ENCODE results near the gene UBE2E2.

The UBE2E2 gene

DNA sequence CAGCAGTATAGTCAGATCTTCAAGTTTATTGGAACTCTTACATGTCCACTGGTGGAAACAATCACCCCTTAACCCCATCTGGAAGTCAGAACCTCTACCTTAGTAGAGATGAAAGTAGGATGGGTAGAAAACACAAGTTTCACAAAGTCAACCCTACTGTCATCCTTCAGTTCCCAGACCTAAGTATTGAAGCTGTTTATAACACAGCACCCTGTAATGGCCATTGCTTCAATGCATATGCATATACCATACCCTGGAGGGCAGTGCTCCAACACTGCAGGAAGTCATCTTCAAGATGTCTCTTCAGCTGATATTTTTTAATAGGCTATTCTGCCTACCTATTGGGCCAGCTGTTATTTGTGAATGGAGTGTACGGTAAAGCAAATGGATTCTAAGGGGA lies 241.3 kb downstream of the UBE2E2 start:
- H3K27ac ChIP-seq (ENCODE audit: low read depth, low read length), result no peak overlapping the region
- peaks cover 19% of the 10 kb centered on the region for H3K4me1 ChIP-seq (ENCODE audit: insufficient read depth, low read length)
- no peak overlapping the region for H3K9ac ChIP-seq (ENCODE audit: low read depth, low read length)
- H3K9me3 ChIP-seq (ENCODE audit: insufficient read depth, low read depth, low read length), result no peaks in the 10 kb centered on the region
- 96% methylated on average over 1 of the region's 1 CpG for WGBS
- no peak overlapping the region for H3K4me3 ChIP-seq (ENCODE audit: low read length)
- H3K36me3 ChIP-seq (ENCODE audit: insufficient read depth, low read length), result no peaks in the 10 kb centered on the region
- H3K27me3 ChIP-seq (ENCODE audit: insufficient read depth, low read length), result no peaks in the 10 kb centered on the region

DNA sequence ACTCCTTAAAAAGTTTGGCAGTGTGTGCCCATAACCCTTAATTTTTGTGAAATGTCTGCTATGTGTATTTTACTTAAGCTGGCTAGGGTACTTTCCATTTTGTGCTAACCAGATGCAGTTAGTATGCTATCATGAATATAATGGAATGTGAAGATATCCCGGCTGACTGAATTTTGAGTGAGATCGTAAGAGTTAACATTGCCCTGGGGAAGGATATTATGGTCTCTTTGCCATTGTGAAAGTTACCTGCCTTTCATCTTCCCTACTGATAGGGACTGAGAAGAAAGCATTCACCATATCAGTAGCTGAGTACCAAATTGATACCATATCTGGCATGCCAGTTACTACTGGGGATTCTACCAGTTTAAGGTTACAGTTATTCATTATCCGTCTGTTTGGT lies 243.2 kb downstream of the UBE2E2 start:
- H3K4me1 ChIP-seq (ENCODE audit: insufficient read depth, low read length), result peaks cover 19% of the 10 kb centered on the region
- no peaks in the 10 kb centered on the region for H3K27me3 ChIP-seq (ENCODE audit: insufficient read depth, low read length)
- no peaks in the 10 kb centered on the region for H3K9me3 ChIP-seq (ENCODE audit: insufficient read depth, low read depth, low read length)
- 83% methylated on average over 3 of the region's 3 CpGs for WGBS
- no peak overlapping the region for H3K9ac ChIP-seq (ENCODE audit: low read depth, low read length)
- H3K27ac ChIP-seq (ENCODE audit: low read depth, low read length), result no peak overlapping the region
- no peak overlapping the region for H3K4me3 ChIP-seq (ENCODE audit: low read length)
- H3K36me3 ChIP-seq (ENCODE audit: insufficient read depth, low read length), result no peaks in the 10 kb centered on the region

DNA sequence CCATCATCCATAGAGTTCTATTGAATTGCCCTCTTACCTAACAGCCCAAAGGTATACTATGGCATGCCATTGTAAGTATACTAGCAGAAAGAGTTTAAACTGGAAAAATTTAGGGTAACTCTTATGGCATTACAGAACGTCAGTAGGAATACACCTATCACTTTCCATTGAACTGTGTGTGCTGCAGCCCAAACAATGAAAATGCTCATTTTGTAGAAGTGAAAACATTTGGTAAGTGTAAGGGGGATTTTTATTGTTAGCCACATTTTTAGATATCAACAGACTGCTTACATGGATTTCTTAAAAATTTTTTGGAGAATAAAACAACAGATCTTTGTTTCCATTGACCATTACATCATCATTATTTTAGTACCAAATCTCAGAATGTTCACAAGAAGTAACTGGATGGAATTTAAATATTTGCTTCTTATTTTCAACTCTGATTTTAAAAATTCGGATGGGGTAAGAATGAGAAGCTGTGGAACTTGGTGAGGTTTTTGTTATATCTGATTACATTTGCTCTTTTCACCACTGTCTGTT lies 245.9 kb downstream of the UBE2E2 start:
- H3K4me1 ChIP-seq (ENCODE audit: insufficient read depth, low read length), result peaks cover 3% of the 10 kb centered on the region; the same call in 1 of the 2 replicates
- H3K27me3 ChIP-seq (ENCODE audit: insufficient read depth, low read length), result no peaks in the 10 kb centered on the region
- H3K27ac ChIP-seq (ENCODE audit: low read depth, low read length), result no peak overlapping the region
- H3K36me3 ChIP-seq (ENCODE audit: insufficient read depth, low read length), result no peaks in the 10 kb centered on the region
- WGBS, result 100% methylated on average over 1 of the region's 2 CpGs
- no peaks in the 10 kb centered on the region for H3K9me3 ChIP-seq (ENCODE audit: insufficient read depth, low read depth, low read length)
- H3K4me3 ChIP-seq (ENCODE audit: low read length), result no peak overlapping the region
- H3K9ac ChIP-seq (ENCODE audit: low read depth, low read length), result no peak overlapping the region

DNA sequence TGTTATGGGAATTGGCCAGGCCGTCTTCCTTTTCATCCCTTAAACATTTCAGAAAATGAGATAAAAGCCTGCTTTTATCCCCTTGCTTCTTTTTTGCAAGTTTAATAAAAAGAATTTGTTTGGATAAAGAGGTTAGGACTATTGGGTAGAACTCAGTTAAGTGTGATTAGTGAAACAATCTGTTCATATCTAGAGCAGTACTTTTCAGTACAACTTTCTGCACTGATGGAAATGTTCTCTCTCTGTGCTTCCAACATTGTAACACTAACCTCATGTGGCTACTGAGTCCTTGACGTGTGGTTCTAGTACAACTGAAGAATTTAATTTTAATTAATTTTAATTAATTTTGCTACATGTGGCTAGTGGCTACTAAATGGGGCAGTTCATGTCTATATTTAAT lies 246.9 kb downstream of the UBE2E2 start:
- Histone ChIP-seq H3K27ac (ENCODE audit: low read depth, low read length) (no peak overlapping the region), H3K9me3 (ENCODE audit: insufficient read depth, low read depth, low read length) (no peaks in the 10 kb centered on the region), H3K4me1 (ENCODE audit: insufficient read depth, low read length) (peaks cover 12% of the 10 kb centered on the region), H3K36me3 (ENCODE audit: insufficient read depth, low read length) (no peaks in the 10 kb centered on the region), H3K4me3 (ENCODE audit: low read length) (no peak overlapping the region), H3K27me3 (ENCODE audit: insufficient read depth, low read length) (no peaks in the 10 kb centered on the region), H3K9ac (ENCODE audit: low read depth, low read length) (no peak overlapping the region)
- WGBS, result no CpG with 5 or more reads among the region's 2 CpGs

GRCh38 chr3:23450806-23451205 lies 247.7 kb downstream of the UBE2E2 start:
- Histone ChIP-seq H3K4me3 (ENCODE audit: low read length) (no peak overlapping the region), H3K9me3 (ENCODE audit: insufficient read depth, low read depth, low read length) (no peaks in the 10 kb centered on the region), H3K36me3 (ENCODE audit: insufficient read depth, low read length) (no peaks in the 10 kb centered on the region), H3K9ac (ENCODE audit: low read depth, low read length) (no peak overlapping the region), H3K27ac (ENCODE audit: low read depth, low read length) (no peak overlapping the region), H3K4me1 (ENCODE audit: insufficient read depth, low read length) (peaks cover 14% of the 10 kb centered on the region), H3K27me3 (ENCODE audit: insufficient read depth, low read length) (no peaks in the 10 kb centered on the region)
- 94% methylated on average over 2 of the region's 2 CpGs for WGBS

- Histone ChIP-seq H3K4me3 (ENCODE audit: low read length) (no peak overlapping the region), H3K27ac (ENCODE audit: low read depth, low read length) (no peak overlapping the region), H3K4me1 (ENCODE audit: insufficient read depth, low read length) (peaks cover 14% of the 10 kb centered on the region), H3K9ac (ENCODE audit: low read depth, low read length) (no peak overlapping the region), H3K27me3 (ENCODE audit: insufficient read depth, low read length) (no peaks in the 10 kb centered on the region), H3K36me3 (ENCODE audit: insufficient read depth, low read length) (no peaks in the 10 kb centered on the region), H3K9me3 (ENCODE audit: insufficient read depth, low read depth, low read length) (no peaks in the 10 kb centered on the region)
- WGBS, result 89% methylated on average over 1 of the region's 1 CpG
Observed at GRCh38 chr3:23452408-23452807, 249.3 kb downstream of the UBE2E2 start.

DNA sequence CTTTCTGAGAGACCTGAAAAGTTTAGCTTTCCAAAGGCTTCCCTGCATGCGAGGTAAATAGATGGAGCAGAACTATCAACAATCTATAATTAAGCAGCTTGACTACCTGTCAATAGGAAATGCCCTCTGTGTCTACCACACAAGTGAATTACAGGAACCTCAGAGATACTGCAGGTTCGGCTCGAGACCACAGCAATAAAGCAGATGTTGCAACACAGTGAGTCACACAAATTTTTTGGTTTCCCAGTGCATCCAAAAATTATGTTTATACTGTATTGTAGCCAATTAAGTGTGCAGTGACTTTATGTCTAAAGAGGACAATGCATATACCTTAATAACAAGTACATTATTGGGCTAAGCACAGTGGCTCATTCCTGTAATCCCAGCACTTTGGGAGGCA lies 252.0 kb downstream of the UBE2E2 start:
- Histone ChIP-seq H3K4me3 (ENCODE audit: low read length) (no peak overlapping the region), H3K27ac (ENCODE audit: low read depth, low read length) (no peak overlapping the region), H3K9ac (ENCODE audit: low read depth, low read length) (no peak overlapping the region), H3K4me1 (ENCODE audit: insufficient read depth, low read length) (peaks cover 16% of the 10 kb centered on the region), H3K36me3 (ENCODE audit: insufficient read depth, low read length) (no peaks in the 10 kb centered on the region), H3K27me3 (ENCODE audit: insufficient read depth, low read length) (no peaks in the 10 kb centered on the region), H3K9me3 (ENCODE audit: insufficient read depth, low read depth, low read length) (no peaks in the 10 kb centered on the region)
- WGBS, result 83% methylated on average over 3 of the region's 3 CpGs

GRCh38 chr3:23455775-23456174 lies 252.6 kb downstream of the UBE2E2 start:
- 83% methylated on average over 2 of the region's 2 CpGs for WGBS
- H3K9ac ChIP-seq (ENCODE audit: low read depth, low read length), result no peak overlapping the region
- H3K27me3 ChIP-seq (ENCODE audit: insufficient read depth, low read length), result no peaks in the 10 kb centered on the region
- no peak overlapping the region for H3K27ac ChIP-seq (ENCODE audit: low read depth, low read length)
- no peaks in the 10 kb centered on the region for H3K36me3 ChIP-seq (ENCODE audit: insufficient read depth, low read length)
- H3K4me1 ChIP-seq (ENCODE audit: insufficient read depth, low read length), result peaks cover 20% of the 10 kb centered on the region
- H3K4me3 ChIP-seq (ENCODE audit: low read length), result no peak overlapping the region
- no peaks in the 10 kb centered on the region for H3K9me3 ChIP-seq (ENCODE audit: insufficient read depth, low read depth, low read length)

DNA sequence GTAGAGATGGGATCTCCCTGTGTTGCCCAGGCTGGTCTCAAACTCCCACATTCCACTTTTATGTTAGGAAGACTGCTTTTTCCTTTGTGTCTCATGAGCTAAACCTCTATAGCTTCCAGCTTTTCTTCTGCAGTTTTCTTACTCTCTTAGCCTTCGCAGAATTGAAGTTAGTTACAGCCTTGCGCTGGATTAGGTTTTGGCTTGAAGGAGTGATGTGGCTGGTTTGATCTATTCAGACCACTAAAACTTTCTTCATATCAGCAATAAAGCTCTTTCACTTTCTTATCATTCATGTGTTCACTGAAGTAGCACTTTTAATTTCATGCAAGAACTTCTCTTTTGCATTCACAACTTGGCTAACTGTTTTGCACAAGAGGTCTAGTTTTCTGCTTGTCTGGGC lies 254.6 kb downstream of the UBE2E2 start:
- Histone ChIP-seq H3K9me3 (ENCODE audit: insufficient read depth, low read depth, low read length) (no peaks in the 10 kb centered on the region), H3K36me3 (ENCODE audit: insufficient read depth, low read length) (no peaks in the 10 kb centered on the region), H3K27ac (ENCODE audit: low read depth, low read length) (no peak overlapping the region), H3K4me1 (ENCODE audit: insufficient read depth, low read length) (peaks cover 20% of the 10 kb centered on the region), H3K27me3 (ENCODE audit: insufficient read depth, low read length) (no peaks in the 10 kb centered on the region), H3K9ac (ENCODE audit: low read depth, low read length) (no peak overlapping the region), H3K4me3 (ENCODE audit: low read length) (no peak overlapping the region)
- 100% methylated on average over 1 of the region's 2 CpGs for WGBS

DNA sequence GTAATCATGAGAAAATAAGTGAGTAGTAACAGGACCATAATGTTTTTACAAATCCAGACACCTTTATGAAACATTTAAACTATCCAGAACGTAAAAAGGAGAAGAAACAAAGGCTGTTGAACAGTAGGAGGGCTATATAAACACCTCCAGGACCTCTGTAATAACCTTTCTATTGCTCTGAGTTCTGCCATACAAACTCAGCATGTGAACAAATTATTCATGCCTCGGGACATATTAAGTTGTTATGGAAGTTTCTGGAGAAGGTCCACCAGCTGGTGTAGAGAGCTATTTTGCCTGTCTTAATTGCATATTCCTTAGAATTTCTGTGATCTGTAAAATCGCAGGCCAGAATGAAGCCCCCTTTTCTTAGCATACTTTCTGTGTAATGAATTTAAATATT lies 256.3 kb downstream of the UBE2E2 start:
- Histone ChIP-seq H3K27ac (ENCODE audit: low read depth, low read length) (no peak overlapping the region), H3K4me1 (ENCODE audit: insufficient read depth, low read length) (peaks cover 19% of the 10 kb centered on the region), H3K4me3 (ENCODE audit: low read length) (no peak overlapping the region), H3K36me3 (ENCODE audit: insufficient read depth, low read length) (no peaks in the 10 kb centered on the region), H3K27me3 (ENCODE audit: insufficient read depth, low read length) (no peaks in the 10 kb centered on the region), H3K9me3 (ENCODE audit: insufficient read depth, low read depth, low read length) (no peaks in the 10 kb centered on the region), H3K9ac (ENCODE audit: low read depth, low read length) (no peak overlapping the region)
- WGBS, result 89% methylated on average over 3 of the region's 3 CpGs

- Histone ChIP-seq H3K9me3 (ENCODE audit: insufficient read depth, low read depth, low read length) (no peaks in the 10 kb centered on the region), H3K36me3 (ENCODE audit: insufficient read depth, low read length) (no peaks in the 10 kb centered on the region), H3K4me1 (ENCODE audit: insufficient read depth, low read length) (peaks cover 19% of the 10 kb centered on the region), H3K4me3 (ENCODE audit: low read length) (no peak overlapping the region), H3K9ac (ENCODE audit: low read depth, low read length) (no peak overlapping the region), H3K27ac (ENCODE audit: low read depth, low read length) (no peak overlapping the region), H3K27me3 (ENCODE audit: insufficient read depth, low read length) (no peaks in the 10 kb centered on the region)
- 82% methylated on average over 4 of the region's 4 CpGs for WGBS
Observed at GRCh38 chr3:23459889-23460546, 256.9 kb downstream of the UBE2E2 start.

GRCh38 chr3:23461069-23461468 lies 257.9 kb downstream of the UBE2E2 start:
- no peak overlapping the region for H3K27ac ChIP-seq (ENCODE audit: low read depth, low read length)
- H3K9ac ChIP-seq (ENCODE audit: low read depth, low read length), result no peak overlapping the region
- no peaks in the 10 kb centered on the region for H3K36me3 ChIP-seq (ENCODE audit: insufficient read depth, low read length)
- no peaks in the 10 kb centered on the region for H3K27me3 ChIP-seq (ENCODE audit: insufficient read depth, low read length)
- H3K4me3 ChIP-seq (ENCODE audit: low read length), result no peak overlapping the region
- peaks cover 17% of the 10 kb centered on the region for H3K4me1 ChIP-seq (ENCODE audit: insufficient read depth, low read length)
- WGBS, result 94% methylated on average over 2 of the region's 3 CpGs
- H3K9me3 ChIP-seq (ENCODE audit: insufficient read depth, low read depth, low read length), result no peaks in the 10 kb centered on the region
